ENCODE results near the gene ABCA4.

DNA sequence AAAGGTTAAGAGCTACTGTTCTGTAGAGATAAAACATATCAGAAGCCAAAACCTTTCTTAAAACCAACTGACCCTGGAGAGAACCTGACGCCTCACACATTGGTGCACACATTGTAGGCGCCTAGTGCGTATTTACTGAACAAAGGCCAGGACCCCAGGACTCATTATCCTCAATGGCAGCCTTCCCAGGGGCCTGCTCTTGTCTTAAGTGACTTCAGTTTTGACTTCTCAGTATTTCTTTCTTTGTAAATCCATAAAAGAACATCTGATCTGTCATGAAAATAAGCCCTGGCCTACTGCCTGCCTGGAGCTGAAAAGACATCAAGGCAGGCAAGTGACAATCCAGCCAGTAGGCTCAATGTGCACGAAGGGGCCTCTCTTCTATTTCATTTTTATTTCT is 27.6 kb downstream of the ABCA4 start:
- TF ChIP-seq POLR2A (IDR thresholded peaks at IDR 0.05): no peak
- TF ChIP-seq, protein P1, sequence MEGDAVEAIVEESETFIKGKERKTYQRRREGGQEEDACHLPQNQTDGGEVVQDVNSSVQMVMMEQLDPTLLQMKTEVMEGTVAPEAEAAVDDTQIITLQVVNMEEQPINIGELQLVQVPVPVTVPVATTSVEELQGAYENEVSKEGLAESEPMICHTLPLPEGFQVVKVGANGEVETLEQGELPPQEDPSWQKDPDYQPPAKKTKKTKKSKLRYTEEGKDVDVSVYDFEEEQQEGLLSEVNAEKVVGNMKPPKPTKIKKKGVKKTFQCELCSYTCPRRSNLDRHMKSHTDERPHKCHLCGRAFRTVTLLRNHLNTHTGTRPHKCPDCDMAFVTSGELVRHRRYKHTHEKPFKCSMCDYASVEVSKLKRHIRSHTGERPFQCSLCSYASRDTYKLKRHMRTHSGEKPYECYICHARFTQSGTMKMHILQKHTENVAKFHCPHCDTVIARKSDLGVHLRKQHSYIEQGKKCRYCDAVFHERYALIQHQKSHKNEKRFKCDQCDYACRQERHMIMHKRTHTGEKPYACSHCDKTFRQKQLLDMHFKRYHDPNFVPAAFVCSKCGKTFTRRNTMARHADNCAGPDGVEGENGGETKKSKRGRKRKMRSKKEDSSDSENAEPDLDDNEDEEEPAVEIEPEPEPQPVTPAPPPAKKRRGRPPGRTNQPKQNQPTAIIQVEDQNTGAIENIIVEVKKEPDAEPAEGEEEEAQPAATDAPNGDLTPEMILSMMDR (IDR thresholded peaks at IDR 0.05): no peak
